ENCODE data around the gene ELFN1.

DNA sequence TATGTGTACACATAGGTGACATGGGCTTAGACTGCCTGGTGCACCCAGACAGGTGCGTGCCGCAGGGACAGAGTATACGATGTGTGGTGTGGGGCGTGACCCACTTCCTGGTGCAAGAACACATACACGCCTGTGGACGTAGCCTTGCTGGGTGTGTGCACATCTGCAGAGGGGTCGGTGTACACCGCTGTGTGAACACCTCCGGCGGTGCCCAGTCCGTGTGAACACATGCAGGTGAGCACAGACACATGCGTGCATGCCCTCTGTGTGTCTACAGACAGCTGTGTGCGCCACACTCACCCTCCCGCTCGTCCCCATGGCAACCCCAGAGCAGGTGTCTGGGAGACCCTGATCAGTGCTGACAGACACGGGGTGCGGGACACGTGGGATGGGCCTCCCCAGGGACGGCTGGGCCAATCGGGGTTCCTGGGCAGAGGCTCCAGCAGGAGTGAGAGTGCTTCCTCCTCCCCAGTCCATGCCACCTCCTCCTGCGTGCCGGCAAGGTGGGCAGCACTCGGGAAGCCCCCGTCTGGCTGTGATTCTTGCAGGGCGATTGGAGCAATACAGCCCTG lies 23.4 kb downstream of the ELFN1 start:
- TF ChIP-seq, protein P1, sequence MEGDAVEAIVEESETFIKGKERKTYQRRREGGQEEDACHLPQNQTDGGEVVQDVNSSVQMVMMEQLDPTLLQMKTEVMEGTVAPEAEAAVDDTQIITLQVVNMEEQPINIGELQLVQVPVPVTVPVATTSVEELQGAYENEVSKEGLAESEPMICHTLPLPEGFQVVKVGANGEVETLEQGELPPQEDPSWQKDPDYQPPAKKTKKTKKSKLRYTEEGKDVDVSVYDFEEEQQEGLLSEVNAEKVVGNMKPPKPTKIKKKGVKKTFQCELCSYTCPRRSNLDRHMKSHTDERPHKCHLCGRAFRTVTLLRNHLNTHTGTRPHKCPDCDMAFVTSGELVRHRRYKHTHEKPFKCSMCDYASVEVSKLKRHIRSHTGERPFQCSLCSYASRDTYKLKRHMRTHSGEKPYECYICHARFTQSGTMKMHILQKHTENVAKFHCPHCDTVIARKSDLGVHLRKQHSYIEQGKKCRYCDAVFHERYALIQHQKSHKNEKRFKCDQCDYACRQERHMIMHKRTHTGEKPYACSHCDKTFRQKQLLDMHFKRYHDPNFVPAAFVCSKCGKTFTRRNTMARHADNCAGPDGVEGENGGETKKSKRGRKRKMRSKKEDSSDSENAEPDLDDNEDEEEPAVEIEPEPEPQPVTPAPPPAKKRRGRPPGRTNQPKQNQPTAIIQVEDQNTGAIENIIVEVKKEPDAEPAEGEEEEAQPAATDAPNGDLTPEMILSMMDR (IDR thresholded peaks at IDR 0.05) = no peak
- no peak for TF ChIP-seq POLR2A (IDR thresholded peaks at IDR 0.05)
- no peak for TF ChIP-seq EP300 (IDR thresholded peaks at IDR 0.05)
- TF ChIP-seq POLR2AphosphoS5 (IDR thresholded peaks at IDR 0.05) = no peak
